Activated T-helper 1 cell treated with anti-CD3 and anti-CD28 coated beads, Interleukin-12 subunit alpha, Interleukin-12 subunit beta, Interleukin-2, Interleukin-4 antibody, amounts not matched to agents 30 ng/mL and 10 ng/mL and 1 ng/mL, durations not matched to agents 14 hours and 24 hours and 36 hours (primary cell): Measurements from ENCODE around the gene ASB4. TPM values are rescaled to one million over a fixed set of nuclear protein-coding genes. Genes with fewer than 3 reads are reported as not detected.

Source experiments
- DNase-seq: peaks from one replicate; pipeline ENCODE4 v3.0.0; 2021; ENCODE audit warnings: low spot score
- H3K27ac Mint-ChIP-seq: one replicate; pipeline ENCODE4 v1.8.0; 2021; ENCODE audit warnings: mild to moderate bottlenecking, mixed read lengths
- H3K27me3 Mint-ChIP-seq: one replicate; pipeline ENCODE4 v1.8.0; 2022; ENCODE audit warnings: mild to moderate bottlenecking, moderate library complexity, mixed read lengths; ENCODE audit not compliant: insufficient read depth
- H3K36me3 Mint-ChIP-seq: one replicate; pipeline ENCODE4 v1.8.0; 2021; ENCODE audit warnings: low read depth, mixed read lengths
- H3K4me1 Mint-ChIP-seq: one replicate; pipeline ENCODE4 v1.8.0; 2021; ENCODE audit warnings: low read depth, mixed read lengths
- H3K4me3 Mint-ChIP-seq: one replicate; pipeline ENCODE4 v1.8.0; 2021; ENCODE audit warnings: mild to moderate bottlenecking, moderate library complexity, mixed read lengths
- H3K9me3 Mint-ChIP-seq: one replicate; pipeline ENCODE4 v1.8.0; 2021; ENCODE audit warnings: mixed read lengths
- intact Hi-C: fragments of 100-400 bp; cut with micrococcal nuclease; formaldehyde crosslinking; loops from one replicate; pipeline ENCODE4 v1.15.1; 2024
- total RNA-seq: library from RNA; stranded (reverse); gene quantifications from 2 replicates; pipeline ENCODE4 v1.2.3, GENCODE V29; 2022

The ASB4 gene
- total RNA-seq, 1 donor from 2014 or later, result not detected

GRCh38 chr7:95517870-95518269, 32.1 kb downstream of the ASB4 start:
- intact Hi-C loops, result no loop called here
- no peak for DNase-seq
- H3K9me3 Mint-ChIP-seq, result no peaks in the 10 kb centered on the region

DNA sequence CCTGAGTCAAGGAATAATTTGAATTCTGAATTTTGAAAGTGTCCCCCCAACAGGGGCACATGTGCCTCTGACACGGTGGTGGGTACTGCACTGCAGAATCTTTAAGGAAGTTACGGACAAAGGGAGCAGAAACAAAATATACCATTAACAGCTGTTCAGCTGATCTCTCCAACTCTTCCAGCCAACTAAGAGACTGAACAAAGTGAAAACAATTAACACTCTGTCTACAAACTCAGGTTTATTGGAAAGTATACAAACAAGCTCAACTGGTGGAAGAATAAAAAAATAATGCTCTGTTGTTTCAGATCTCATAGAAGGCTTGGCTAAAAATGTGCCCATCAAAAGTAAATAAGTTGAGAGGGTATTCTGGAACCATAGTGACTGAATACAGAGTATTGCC, 34.4 kb downstream of the ASB4 start:
- H3K27me3 Mint-ChIP-seq, result peaks cover 21% of the 10 kb centered on the region
- no peak overlapping the region for H3K27ac Mint-ChIP-seq
- H3K4me3 Mint-ChIP-seq, result no peak overlapping the region
- no peaks in the 10 kb centered on the region for H3K4me1 Mint-ChIP-seq
- no peaks in the 10 kb centered on the region for H3K9me3 Mint-ChIP-seq
- no peaks in the 10 kb centered on the region for H3K36me3 Mint-ChIP-seq
- intact Hi-C loops, result no loop called here
- DNase-seq, result no peak

More at GRCh38 chr7:95517870-95518269, 32.1 kb downstream of the ASB4 start:
- no peaks in the 10 kb centered on the region for H3K36me3 Mint-ChIP-seq
- no peak overlapping the region for H3K4me3 Mint-ChIP-seq
- H3K4me1 Mint-ChIP-seq, result no peaks in the 10 kb centered on the region
- H3K27ac Mint-ChIP-seq, result no peak overlapping the region
- H3K27me3 Mint-ChIP-seq, result peaks cover 17% of the 10 kb centered on the region

DNA sequence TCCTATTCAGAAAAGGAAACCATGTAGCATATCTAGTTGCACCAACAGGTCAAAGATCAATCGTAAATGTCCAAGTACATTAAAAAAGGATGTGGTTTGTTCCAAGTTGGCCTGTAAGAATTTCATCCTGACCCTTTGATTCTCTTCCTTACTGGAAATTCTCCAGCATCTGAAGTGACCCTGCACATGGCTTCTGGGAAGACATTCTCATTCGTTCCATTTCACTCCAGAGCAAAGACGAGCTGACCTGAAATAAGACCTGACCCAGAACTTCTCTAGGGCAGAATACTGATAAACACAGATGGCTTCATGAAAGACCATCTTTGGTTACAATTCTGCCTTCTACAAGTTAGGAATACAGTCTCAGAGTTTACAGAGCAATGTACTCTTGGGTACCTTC, 39.8 kb downstream of the ASB4 start:
- Mint-ChIP-seq H3K36me3 (no peaks in the 10 kb centered on the region), H3K4me1 (no peaks in the 10 kb centered on the region), H3K9me3 (no peaks in the 10 kb centered on the region), H3K27ac (no peak overlapping the region), H3K4me3 (no peak overlapping the region), H3K27me3 (peaks cover 15% of the 10 kb centered on the region)
- no peak for DNase-seq
- intact Hi-C loops, result no loop called here

DNA sequence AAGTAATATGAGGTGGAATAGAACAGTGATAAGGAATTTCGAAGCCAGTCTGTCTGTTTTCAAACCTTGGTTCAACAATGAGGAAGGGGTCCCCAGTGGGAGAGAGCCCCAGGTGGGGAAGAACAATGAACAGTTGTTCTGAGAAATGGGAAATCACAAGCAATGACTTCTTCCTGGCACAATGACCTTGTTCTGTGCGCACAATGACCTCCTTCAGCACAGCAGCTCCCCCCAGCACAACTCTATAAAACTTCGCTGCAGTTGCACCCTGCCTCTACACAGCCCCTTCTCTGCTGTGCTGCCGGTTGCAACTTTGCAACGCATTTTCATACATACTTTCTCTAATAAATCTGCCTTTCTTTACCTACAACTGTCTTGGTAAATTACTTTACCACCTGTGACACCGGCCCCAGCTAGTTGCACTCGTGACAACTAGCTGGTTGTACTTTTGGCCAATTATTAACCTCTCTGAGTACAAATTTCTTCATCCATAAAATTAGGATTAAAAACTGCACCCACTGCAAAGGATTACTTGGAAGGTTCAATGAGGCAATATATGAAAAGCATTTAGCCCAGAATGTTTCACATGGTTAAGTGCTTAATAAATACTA, 40.5 kb downstream of the ASB4 start:
- Mint-ChIP-seq H3K27ac (no peak overlapping the region), H3K4me3 (no peak overlapping the region), H3K27me3 (peaks cover 9% of the 10 kb centered on the region), H3K36me3 (no peaks in the 10 kb centered on the region), H3K4me1 (no peaks in the 10 kb centered on the region), H3K9me3 (no peaks in the 10 kb centered on the region)
- no peak for DNase-seq
- intact Hi-C loops, result no loop called here

- H3K9me3 Mint-ChIP-seq, result no peaks in the 10 kb centered on the region
- intact Hi-C loops, result loop anchor here (1.0 kb wide), 1 partner anchor 163 kb away; no protein-coding TSS in a partner anchor
- H3K27ac Mint-ChIP-seq, result no peak overlapping the region
- H3K27me3 Mint-ChIP-seq, result peaks cover 8% of the 10 kb centered on the region
- no peak overlapping the region for H3K4me3 Mint-ChIP-seq
- H3K4me1 Mint-ChIP-seq, result no peaks in the 10 kb centered on the region
- no peaks in the 10 kb centered on the region for H3K36me3 Mint-ChIP-seq
- no peak for DNase-seq
Measured at GRCh38 chr7:95527033-95527775, 41.5 kb downstream of the ASB4 start.

- intact Hi-C loops, result loop anchor here (1.0 kb wide), 1 partner anchor 162 kb away; no protein-coding TSS in a partner anchor
- Mint-ChIP-seq H3K36me3 (no peaks in the 10 kb centered on the region), H3K4me3 (no peak overlapping the region)
Measured at GRCh38 chr7:95527776-95528250, 42.1 kb downstream of the ASB4 start.

DNA sequence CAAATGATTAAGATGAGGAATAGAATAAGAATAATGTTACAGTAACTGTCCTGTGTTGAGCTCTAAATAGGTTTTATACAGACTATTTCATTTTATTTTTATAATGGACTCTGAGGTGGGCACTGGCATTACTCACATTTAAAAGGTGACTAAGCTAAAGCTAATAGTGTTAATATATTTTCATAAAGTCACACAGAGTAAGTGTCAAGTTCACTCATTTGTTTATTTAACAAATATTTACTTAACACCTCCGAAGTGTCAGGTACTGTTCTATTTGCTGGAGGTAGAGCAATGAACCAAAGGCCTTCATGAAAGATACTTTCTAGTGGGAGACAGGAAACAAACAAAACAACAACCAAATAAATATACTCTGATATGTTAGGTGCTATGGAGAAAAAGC, 44.0 kb downstream of the ASB4 start:
- Mint-ChIP-seq H3K4me3 (no peak overlapping the region), H3K27ac (no peak overlapping the region), H3K4me1 (no peaks in the 10 kb centered on the region), H3K36me3 (no peaks in the 10 kb centered on the region), H3K9me3 (no peaks in the 10 kb centered on the region), H3K27me3 (peaks cover 6% of the 10 kb centered on the region)
- DNase-seq, result no peak
- intact Hi-C loops, result no loop called here

More at GRCh38 chr7:95527776-95528250, 42.1 kb downstream of the ASB4 start:
- no peaks in the 10 kb centered on the region for H3K9me3 Mint-ChIP-seq
- H3K4me1 Mint-ChIP-seq, result no peaks in the 10 kb centered on the region
- no peak overlapping the region for H3K27ac Mint-ChIP-seq
- DNase-seq, result no peak
- H3K27me3 Mint-ChIP-seq, result peaks cover 8% of the 10 kb centered on the region

DNA sequence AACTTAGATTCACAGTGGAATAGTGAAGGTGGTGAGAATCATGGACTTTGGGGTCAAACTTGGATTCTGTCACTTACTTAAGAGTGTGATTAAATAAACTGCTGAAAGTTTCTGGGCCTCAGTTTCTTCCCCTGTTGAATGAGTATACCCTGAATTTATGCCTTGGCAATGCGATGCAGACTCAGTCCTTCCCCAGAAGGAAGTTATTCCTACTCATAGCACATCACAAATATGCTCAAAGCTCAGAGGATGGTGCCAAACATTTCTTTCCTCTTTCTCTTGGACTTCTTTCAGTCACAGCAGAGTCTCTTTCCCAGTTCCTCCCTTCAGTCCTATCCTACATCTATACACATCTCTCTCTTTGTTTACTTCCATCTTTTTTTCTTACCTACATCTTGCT, 45.1 kb downstream of the ASB4 start:
- intact Hi-C loops, result no loop called here
- no peak overlapping the region for H3K27ac Mint-ChIP-seq
- no peak for DNase-seq
- no peak overlapping the region for H3K4me3 Mint-ChIP-seq
- no peaks in the 10 kb centered on the region for H3K36me3 Mint-ChIP-seq
- peaks cover 7% of the 10 kb centered on the region for H3K27me3 Mint-ChIP-seq
- no peaks in the 10 kb centered on the region for H3K4me1 Mint-ChIP-seq
- no peaks in the 10 kb centered on the region for H3K9me3 Mint-ChIP-seq

DNA sequence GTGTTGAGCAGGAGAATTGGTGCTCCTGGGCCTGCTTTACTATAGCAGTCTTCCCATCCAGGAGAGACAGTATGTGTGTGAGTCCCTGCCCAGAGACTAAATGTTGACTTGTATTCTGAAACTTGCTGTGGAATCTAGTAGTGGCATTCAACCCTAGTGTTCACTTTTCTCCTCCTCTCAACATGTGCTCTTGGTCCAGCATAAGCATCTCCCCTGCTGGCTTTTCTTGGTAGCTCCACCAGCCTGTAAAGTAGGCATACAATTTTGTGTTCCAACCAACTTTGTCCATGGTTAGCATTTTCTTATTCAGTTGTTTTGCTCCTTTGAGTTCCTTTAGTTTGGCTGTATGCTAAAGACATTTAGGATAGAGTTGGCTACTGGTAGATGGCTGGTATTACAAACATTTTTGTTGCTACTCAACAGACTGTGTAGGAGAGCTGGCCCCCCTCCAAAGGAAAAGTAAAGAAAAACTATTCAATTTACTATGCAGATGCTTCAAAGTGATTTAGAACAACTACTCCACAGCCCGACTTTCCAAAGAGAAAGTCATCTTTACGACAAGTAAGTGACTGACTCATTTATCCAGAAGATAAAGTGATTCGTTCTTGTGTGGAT, 46.0 kb downstream of the ASB4 start:
- Mint-ChIP-seq H3K27me3 (peaks cover 7% of the 10 kb centered on the region), H3K4me1 (no peaks in the 10 kb centered on the region), H3K36me3 (no peaks in the 10 kb centered on the region), H3K27ac (no peak overlapping the region), H3K4me3 (no peak overlapping the region), H3K9me3 (no peaks in the 10 kb centered on the region)
- intact Hi-C loops, result no loop called here
- DNase-seq, result no peak

DNA sequence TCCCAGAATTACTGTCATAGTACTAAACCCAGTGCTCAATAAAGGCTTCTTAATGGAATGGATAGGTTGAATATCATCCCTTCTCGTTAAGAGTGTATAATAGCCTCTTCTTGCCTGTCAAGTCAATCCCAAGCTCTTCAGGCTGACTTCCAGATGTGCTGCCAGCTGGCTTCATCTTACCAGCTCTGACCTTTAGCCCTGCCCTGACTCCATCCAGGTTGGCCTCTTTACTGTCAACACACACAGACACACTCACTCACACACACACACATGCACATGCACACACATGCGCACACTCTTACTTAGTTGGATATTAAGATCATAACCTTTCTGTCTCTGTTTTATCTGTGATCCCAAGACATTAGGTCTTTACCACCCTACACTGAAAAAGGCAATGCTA, 49.1 kb downstream of the ASB4 start:
- H3K4me1 Mint-ChIP-seq, result no peaks in the 10 kb centered on the region
- H3K36me3 Mint-ChIP-seq, result no peaks in the 10 kb centered on the region
- peaks cover 13% of the 10 kb centered on the region for H3K27me3 Mint-ChIP-seq
- no peak for DNase-seq
- H3K27ac Mint-ChIP-seq, result no peak overlapping the region
- no peaks in the 10 kb centered on the region for H3K9me3 Mint-ChIP-seq
- no peak overlapping the region for H3K4me3 Mint-ChIP-seq
- intact Hi-C loops, result no loop called here

- Mint-ChIP-seq H3K4me3 (no peak overlapping the region), H3K27ac (no peak overlapping the region), H3K9me3 (no peaks in the 10 kb centered on the region), H3K27me3 (peaks cover 16% of the 10 kb centered on the region), H3K4me1 (no peaks in the 10 kb centered on the region), H3K36me3 (no peaks in the 10 kb centered on the region)
- no peak for DNase-seq
- intact Hi-C loops, result no loop called here
Measured at GRCh38 chr7:95535662-95536061, 49.9 kb downstream of the ASB4 start.

DNA sequence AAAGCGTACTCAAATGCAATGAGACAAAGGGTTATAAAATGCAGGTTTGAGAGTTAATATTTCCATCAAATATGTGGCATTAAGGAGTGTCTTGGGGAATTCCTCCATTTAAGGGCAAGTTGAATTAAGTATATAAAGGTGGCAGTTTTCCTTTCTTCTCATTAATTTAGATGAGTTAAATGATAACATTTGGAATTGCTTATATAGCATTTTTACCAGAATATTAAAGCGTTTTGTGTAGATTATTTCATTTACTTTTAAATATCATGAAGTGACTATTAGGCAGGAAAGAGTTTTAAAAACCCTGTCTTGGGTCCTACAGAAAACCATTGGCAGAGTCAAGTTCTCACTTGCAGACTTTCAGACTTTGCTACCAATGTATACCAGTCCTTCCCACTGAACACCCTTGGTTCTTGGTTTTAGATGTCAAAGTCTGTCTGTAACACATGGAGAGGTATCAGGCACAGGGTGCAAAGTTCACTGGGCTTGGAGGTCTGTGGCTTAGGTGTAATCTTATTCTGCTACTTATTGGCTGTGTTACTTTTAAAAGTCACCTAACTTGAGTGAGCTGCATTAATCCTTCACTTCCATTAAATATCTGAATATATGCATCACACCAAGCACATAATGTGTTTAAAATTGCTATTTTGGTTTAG, 51.0 kb downstream of the ASB4 start:
- no peak for DNase-seq
- intact Hi-C loops, result no loop called here
- Mint-ChIP-seq H3K27ac (no peak overlapping the region), H3K27me3 (peaks cover 16% of the 10 kb centered on the region), H3K36me3 (no peaks in the 10 kb centered on the region), H3K4me3 (no peak overlapping the region), H3K4me1 (no peaks in the 10 kb centered on the region), H3K9me3 (no peaks in the 10 kb centered on the region)

DNA sequence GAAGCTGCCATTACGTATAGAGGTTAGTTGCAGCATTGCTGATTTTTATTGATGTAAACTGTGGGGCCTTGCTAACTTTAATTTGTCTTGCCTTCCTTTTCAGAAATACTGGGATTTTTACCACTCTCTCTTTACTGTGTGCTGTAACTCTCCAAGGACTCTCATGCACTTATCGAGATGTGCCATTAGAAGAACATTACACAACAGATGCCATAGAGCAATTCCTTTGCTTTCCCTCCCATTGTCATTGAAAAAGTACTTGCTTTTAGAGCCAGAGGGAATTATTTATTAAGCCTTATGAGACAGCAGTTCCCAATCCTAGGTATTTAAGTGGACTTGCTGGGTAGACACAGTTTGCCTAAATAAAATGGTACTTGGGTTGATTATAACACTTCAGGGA, 51.7 kb downstream of the ASB4 start:
- no peak overlapping the region for H3K27ac Mint-ChIP-seq
- intact Hi-C loops, result no loop called here
- no peaks in the 10 kb centered on the region for H3K9me3 Mint-ChIP-seq
- peaks cover 16% of the 10 kb centered on the region for H3K27me3 Mint-ChIP-seq
- no peaks in the 10 kb centered on the region for H3K4me1 Mint-ChIP-seq
- no peaks in the 10 kb centered on the region for H3K36me3 Mint-ChIP-seq
- no peak overlapping the region for H3K4me3 Mint-ChIP-seq
- no peak for DNase-seq
